Endothelial cell of umbilical vein (primary cell): ENCODE data around the gene CCIN. TPM values are rescaled to one million over a fixed set of nuclear protein-coding genes. Genes with fewer than 3 reads are reported as not detected.

Experiments
- BruUV-seq: library from RNA; stranded (reverse); fragments of 400-500 nt; replicated peaks from 2 replicates; lab custom pipeline; 2021; lab: Mats Ljungman, UMichigan
- CTCF ChIA-PET: fragments of 300-600, 350-600 bp; sonication (Branson Sonifier 250); formaldehyde crosslinking; loops from one replicate; lab custom pipeline; 2021; ENCODE audit warnings: antibody characterized with exemption, inconsistent platforms; lab: Charles Lee
- POLR2A ChIA-PET: fragments of 300-600, 350-600 bp; sonication (Branson Sonifier 250); formaldehyde crosslinking; loops from one replicate; lab custom pipeline; 2021; ENCODE audit warnings: antibody characterized with exemption, inconsistent platforms; lab: Charles Lee
- DNase-seq: peaks from one replicate; pipeline ENCODE4 v3.0.0-alpha.2; 2011; ENCODE audit warnings: low read depth, low spot score
- FAIRE-seq: peaks from 2 replicates; lab custom pipeline; 2011; peaks lifted over from hg19 to GRCh38; lab: Jason Lieb, UNC
- H2AFZ ChIP-seq: 2 replicates; pipeline ENCODE4 v1.6.0; 2012; ENCODE audit warnings: low read depth, low read length, control low read depth, inconsistent platforms
- H3K27ac ChIP-seq: 2 replicates; pipeline ENCODE4 v1.5.1; 2011; ENCODE audit warnings: low read depth, mild to moderate bottlenecking, control low read depth, low read length, moderate library complexity; ENCODE audit not compliant: insufficient read depth
- H3K27me3 ChIP-seq, 2 experiments: 2 replicates each; pipeline versions ENCODE4 v1.6.0 to v1.6.1; 2011; ENCODE audit warnings: low read length in 2 of 2, mixed read lengths in 1 of 2; ENCODE audit not compliant: control insufficient read depth in 2 of 2, insufficient read depth in 2 of 2
- H3K36me3 ChIP-seq, 2 experiments: 2 replicates in 1 of 2; 3 replicates in 1 of 2; pipeline ENCODE4 v1.5.1; 2011; ENCODE audit warnings: low read length in 2 of 2, mild to moderate bottlenecking in 1 of 2, moderate library complexity in 1 of 2; ENCODE audit not compliant: control insufficient read depth in 2 of 2, insufficient read depth in 2 of 2; ENCODE audit errors: extremely low read depth in 1 of 2
- H3K4me1 ChIP-seq: 3 replicates; pipeline ENCODE4 v1.5.1; 2011; ENCODE audit warnings: mild to moderate bottlenecking, low read length; ENCODE audit not compliant: control insufficient read depth, insufficient read depth; ENCODE audit errors: extremely low read depth
- H3K4me2 ChIP-seq: 2 replicates; pipeline ENCODE4 v1.6.1; 2011; ENCODE audit warnings: low read length, control low read depth, mixed read lengths; ENCODE audit not compliant: insufficient read depth
- H3K4me3 ChIP-seq, 3 experiments: fragments of 200-600 bp in 1 of 3; sonication (generic), shearing (Covaris generic) in 1 of 3; replicated peaks in 1 of 3; 2 replicates each; pipeline ENCODE4 v1.5.1; 2011 to 2016; ENCODE audit warnings: control low read depth in 3 of 3, low read length in 3 of 3, mild to moderate bottlenecking in 2 of 3, inconsistent platforms in 1 of 3, low read depth in 1 of 3, moderate library complexity in 1 of 3; ENCODE audit not compliant: insufficient read depth in 1 of 3
- H3K79me2 ChIP-seq: 2 replicates; pipeline ENCODE4 v1.6.0; 2012; ENCODE audit warnings: low read length, inconsistent platforms; ENCODE audit not compliant: control insufficient read depth, insufficient read depth
- H3K9ac ChIP-seq: replicated peaks from 2 replicates; pipeline ENCODE3; 2011; ENCODE audit warnings: low read length, control low read depth; ENCODE audit not compliant: insufficient read depth; ENCODE audit errors: extremely low read depth
- H3K9me1 ChIP-seq: replicated peaks from 3 replicates; pipeline ENCODE4 v1.6.0; 2011; ENCODE audit warnings: mild to moderate bottlenecking, low read length; ENCODE audit not compliant: control insufficient read depth, insufficient read depth; ENCODE audit errors: extremely low read depth
- H3K9me3 ChIP-seq: replicated peaks from 2 replicates; pipeline ENCODE4 v1.5.1; 2012; ENCODE audit warnings: low read length, inconsistent platforms; ENCODE audit not compliant: control insufficient read depth, insufficient read depth
- H4K20me1 ChIP-seq: replicated peaks from 2 replicates; pipeline ENCODE3; 2011; ENCODE audit warnings: mild to moderate bottlenecking, low read length; ENCODE audit not compliant: control insufficient read depth, insufficient read depth; ENCODE audit errors: extremely low read depth
- CTCF ChIP-seq, 2 donors: IDR thresholded peaks; 1 replicate in 1 of 2; 2 replicates in 1 of 2; pipeline ENCODE4 v1.5.1; 2011; ENCODE audit warnings: low read length in 2 of 2, mild to moderate bottlenecking in 2 of 2, moderate library complexity in 2 of 2, control low read depth in 1 of 2, inconsistent platforms in 1 of 2, low read depth in 1 of 2; ENCODE audit not compliant: insufficient read depth in 1 of 2; ENCODE audit errors: extremely low read depth in 1 of 2
- EZH2 ChIP-seq: IDR thresholded peaks from 2 replicates; pipeline ENCODE4 v1.6.1; 2012; ENCODE audit warnings: borderline replicate concordance, low read depth, mild to moderate bottlenecking, moderate library complexity, low read length, inconsistent platforms; ENCODE audit not compliant: severe bottlenecking
- FOS ChIP-seq: IDR thresholded peaks from 2 replicates; pipeline ENCODE4 v1.6.1; 2011; ENCODE audit warnings: mild to moderate bottlenecking, low read length, moderate library complexity, borderline replicate concordance; ENCODE audit not compliant: insufficient read depth
- GATA2 ChIP-seq: IDR thresholded peaks from 2 replicates; pipeline ENCODE4 v1.7.0; 2011; ENCODE audit warnings: low read depth, mild to moderate bottlenecking, moderate library complexity, mixed read lengths, low read length; ENCODE audit not compliant: insufficient read length, insufficient read depth
- JUN ChIP-seq: IDR thresholded peaks from 2 replicates; pipeline ENCODE4 v1.6.1; 2011; ENCODE audit warnings: borderline replicate concordance, low read depth; ENCODE audit not compliant: insufficient read length, insufficient read depth
- MAX ChIP-seq: IDR thresholded peaks from 2 replicates; pipeline ENCODE4 v1.6.1; 2011; ENCODE audit not compliant: insufficient read depth, insufficient read length
- MYC ChIP-seq: IDR thresholded peaks from one replicate; pipeline ENCODE4 v1.6.1; 2011; ENCODE audit warnings: mild to moderate bottlenecking, low read depth, low read length
- POLR2A ChIP-seq: IDR thresholded peaks from 2 replicates; pipeline ENCODE4 v1.6.1; 2012; ENCODE audit warnings: low read depth, mild to moderate bottlenecking, control low read depth, low read length
- POLR2AphosphoS5 ChIP-seq: IDR thresholded peaks from 2 replicates; pipeline ENCODE4 v1.6.1; 2012; ENCODE audit warnings: low read depth, mild to moderate bottlenecking, control low read depth, low read length, moderate library complexity; ENCODE audit not compliant: insufficient read depth
- dilution Hi-C: fragments of 300-500 bp; cut with MboI; formaldehyde crosslinking; loops from one replicate; pipeline ENCODE4 v1.15.0; 2019; ENCODE audit warnings: low sequenced_read_pairs; ENCODE audit not compliant: extremely low pct_ligation_motif_present
- intact Hi-C: fragments of 100-400 bp; cut with micrococcal nuclease; formaldehyde crosslinking; loops from one replicate; pipeline ENCODE4 v1.10.0; 2022
- polyA plus RNA-seq, 4 experiments: library from polyadenylated mRNA; depleted of rRNA in 3 of 4; stranded (reverse) in 3 of 4; unstranded in 1 of 4; fragments of >200 nt; gene quantifications; 2 replicates each; pipeline versions ENCODE4 v1.2.1 to v1.2.3, GENCODE V29; 2011 to 2012; ENCODE audit warnings: missing spikeins in 1 of 4
- total RNA-seq: library from RNA; stranded (reverse); gene quantifications from 2 replicates; pipeline ENCODE4 v1.2.3, GENCODE V29; 2021

The CCIN gene
- total and polyA plus RNA-seq, 2 donors (not counting 3 experiments of a cell fraction or from before 2014, with no cell fraction given), result 0.22 to 1.2 TPM

GRCh38 chr9:36163049-36163785 lies 6.0 kb upstream of the CCIN start:
- dilution Hi-C loops, result no loop called here
- TF ChIP-seq MYC, result no peak
- peak; percentile 48 for TF ChIP-seq FOS
- peak; percentile 55 for TF ChIP-seq POLR2AphosphoS5
- TF ChIP-seq MAX, result no peak
- peak; percentile 45 for TF ChIP-seq JUN
- no peak for TF ChIP-seq POLR2A
- no peak for TF ChIP-seq EZH2
- no peak for TF ChIP-seq GATA2
- no peak for TF ChIP-seq CTCF (IDR thresholded peaks at IDR 0.05; ENCODE audit: extremely low read depth in 1 of 2, insufficient read depth in 1 of 2, low read depth in 1 of 2, low read length in 2 of 2)
- Histone ChIP-seq H3K36me3 (no peaks in the 10 kb centered on the region), H3K27me3 (no peaks in the 10 kb centered on the region), H3K9me1 (no peaks in the 10 kb centered on the region), H2AFZ (peak overlapping the region; percentile 67), H3K9ac (peak overlapping the region; percentile 12), H3K4me1 (peaks cover 18% of the 10 kb centered on the region), H3K4me3 (no peak overlapping the region), H3K27ac (peak overlapping the region; percentile 66), H3K79me2 (no peaks in the 10 kb centered on the region), H3K9me3 (no peaks in the 10 kb centered on the region), H4K20me1 (no peaks in the 10 kb centered on the region), H3K4me2 (no peak overlapping the region)
- CTCF ChIA-PET, result interaction anchor here (1.0 to 8.4 kb wide), 14 partner anchors 8 to 217 kb away, joined by 3 to 189 read pairs (median 6); partner anchors contain the start of genes CLTA and GLIPR2
- intact Hi-C loops, result loop anchor here (1.0 to 2.0 kb wide), 2 partner anchors 9 to 14 kb away; no protein-coding TSS in a partner anchor
- POLR2A ChIA-PET, result interaction anchor here (1.7 kb wide), 1 partner anchor 61 kb away, joined by 4 read pairs; no protein-coding TSS in a partner anchor
- peak; percentile 82 for FAIRE-seq
- TSS peak; percentile 33 for BruUV-seq
- peak; percentile 88 for DNase-seq
